H1 (cell line): Measurements from ENCODE around the gene TCF7L1. TPM values are rescaled to one million over a fixed set of nuclear protein-coding genes. Genes with fewer than 3 reads are reported as not detected.

Experiments used
- CTCF ChIA-PET: fragments of 300-600 bp; sonication (Branson Sonifier 250); formaldehyde crosslinking; loops from one replicate; lab custom pipeline; 2021; ENCODE audit not compliant: partially characterized antibody; lab: Charles Lee
- POLR2A ChIA-PET: fragments of 300-600 bp; sonication (Branson Sonifier 250); formaldehyde crosslinking; loops from one replicate; lab custom pipeline; 2021; ENCODE audit warnings: inconsistent platforms; ENCODE audit not compliant: partially characterized antibody; lab: Charles Lee
- DNase-seq, 2 experiments: peaks; one replicate each; pipeline versions ENCODE4 v3.0.0 to v3.0.0-alpha.2; 2010 to 2022; ENCODE audit warnings: low spot score in 2 of 2, low read depth in 1 of 2, mixed read lengths in 1 of 2
- FAIRE-seq: peaks from 2 replicates; lab custom pipeline; 2011; peaks lifted over from hg19 to GRCh38; lab: Jason Lieb, UNC
- H2AFZ ChIP-seq: 2 replicates; pipeline ENCODE4 v1.8.1; 2012; ENCODE audit warnings: low read length, inconsistent platforms
- H2AK5ac ChIP-seq: 2 replicates; pipeline ENCODE4 v1.6.1; 2013; ENCODE audit warnings: low read depth, low read length
- H2BK120ac ChIP-seq: replicated peaks from 2 replicates; pipeline ENCODE3; 2013; ENCODE audit warnings: low read depth, low read length, inconsistent platforms
- H2BK12ac ChIP-seq: 2 replicates; pipeline ENCODE4 v1.6.1; 2013; ENCODE audit warnings: low read depth, low read length
- H2BK15ac ChIP-seq: 2 replicates; pipeline ENCODE4 v1.6.1; 2013; ENCODE audit warnings: low read length
- H2BK20ac ChIP-seq: 2 replicates; pipeline ENCODE4 v1.6.1; 2013; ENCODE audit warnings: low read length
- H2BK5ac ChIP-seq: 2 replicates; pipeline ENCODE4 v1.6.1; 2013; ENCODE audit warnings: low read depth, low read length
- H3K14ac ChIP-seq: 2 replicates; pipeline ENCODE4 v1.6.1; 2013; ENCODE audit warnings: inconsistent platforms; ENCODE audit not compliant: insufficient read length
- H3K18ac ChIP-seq: 2 replicates; pipeline ENCODE4 v1.6.1; 2013; ENCODE audit warnings: low read length; ENCODE audit errors: extremely low read depth
- H3K23ac ChIP-seq: 2 replicates; pipeline ENCODE4 v1.6.1; 2013; ENCODE audit warnings: inconsistent platforms; ENCODE audit not compliant: insufficient read length
- H3K23me2 ChIP-seq: 2 replicates; pipeline ENCODE4 v1.6.1; 2013; ENCODE audit warnings: low read depth, low read length
- H3K27ac ChIP-seq: 2 replicates; pipeline ENCODE4 v1.6.1; 2011; ENCODE audit warnings: low read depth, low read length, inconsistent platforms
- H3K27me3 ChIP-seq, 4 experiments: replicated peaks in 1 of 4; 1 replicate in 1 of 4; 2 replicates in 3 of 4; pipeline versions ENCODE4 v1.6.1 to v1.8.1; 2011 to 2013; ENCODE audit warnings: low read length in 3 of 4, mild to moderate bottlenecking in 3 of 4, inconsistent platforms in 2 of 4, mixed read lengths in 2 of 4, moderate library complexity in 1 of 4; ENCODE audit not compliant: control insufficient read depth in 3 of 4, insufficient read depth in 3 of 4; ENCODE audit errors: extremely low read depth in 1 of 4
- H3K36me3 ChIP-seq, 4 experiments: 2 replicates each; pipeline versions ENCODE4 v1.6.1 to v1.8.1; 2011 to 2013; ENCODE audit warnings: mild to moderate bottlenecking in 4 of 4, low read length in 3 of 4, moderate library complexity in 2 of 4, control low read depth in 1 of 4, inconsistent platforms in 1 of 4; ENCODE audit not compliant: insufficient read depth in 4 of 4, control insufficient read depth in 2 of 4
- H3K4ac ChIP-seq: replicated peaks from 2 replicates; pipeline ENCODE3; 2013; ENCODE audit warnings: low read length, low read depth, mixed read lengths, inconsistent platforms; ENCODE audit not compliant: insufficient read length
- H3K4me1 ChIP-seq, 4 experiments: replicated peaks in 1 of 4; 1 replicate in 1 of 4; 2 replicates in 3 of 4; pipeline versions ENCODE4 v1.6.1 to v1.8.1; 2011 to 2013; ENCODE audit warnings: low read length in 3 of 4, inconsistent platforms in 2 of 4, mixed read lengths in 1 of 4; ENCODE audit not compliant: insufficient read depth in 4 of 4, control insufficient read depth in 3 of 4
- H3K4me2 ChIP-seq, 2 experiments: 2 replicates each; pipeline versions ENCODE4 v1.6.1 to v1.8.1; 2011 to 2013; ENCODE audit warnings: low read depth in 2 of 2, low read length in 2 of 2, control low read depth in 1 of 2, inconsistent platforms in 1 of 2, mild to moderate bottlenecking in 1 of 2; ENCODE audit not compliant: insufficient read depth in 1 of 2
- H3K4me3 ChIP-seq, 4 experiments: fragments of 200-600, 300-600 bp in 1 of 4; sonication (generic), shearing (Covaris generic), sonication (Bioruptor Twin) in 1 of 4; 2 replicates each; pipeline versions ENCODE4 v1.5.1 to v1.8.1; 2011 to 2016; ENCODE audit warnings: low read length in 4 of 4, low read depth in 3 of 4, control low read depth in 2 of 4, inconsistent platforms in 2 of 4, mild to moderate bottlenecking in 2 of 4, mixed read lengths in 1 of 4, moderate library complexity in 1 of 4; ENCODE audit not compliant: insufficient read depth in 2 of 4; ENCODE audit errors: extremely low read depth in 1 of 4
- H3K56ac ChIP-seq: replicated peaks from 2 replicates; pipeline ENCODE3; 2013; ENCODE audit warnings: low read depth, mild to moderate bottlenecking, mixed read lengths, low read length, inconsistent platforms; ENCODE audit not compliant: insufficient read length
- H3K79me1 ChIP-seq: 2 replicates; pipeline ENCODE4 v1.6.1; 2013; ENCODE audit warnings: low read depth, low read length, control low read depth
- H3K79me2 ChIP-seq, 2 experiments: 2 replicates each; pipeline versions ENCODE4 v1.6.1 to v1.8.1; 2012 to 2013; ENCODE audit warnings: low read length in 2 of 2, mild to moderate bottlenecking in 2 of 2, inconsistent platforms in 1 of 2; ENCODE audit not compliant: insufficient read depth in 2 of 2, control insufficient read depth in 1 of 2
- H3K9ac ChIP-seq, 4 experiments: replicated peaks in 1 of 4; 1 replicate in 1 of 4; 2 replicates in 3 of 4; pipeline versions ENCODE4 v1.6.1 to v1.8.1; 2011 to 2013; ENCODE audit warnings: low read depth in 3 of 4, low read length in 3 of 4, control low read depth in 2 of 4, mild to moderate bottlenecking in 2 of 4, moderate library complexity in 2 of 4, inconsistent platforms in 1 of 4; ENCODE audit errors: extremely low read depth in 1 of 4
- H3K9me3 ChIP-seq, 2 experiments: 2 replicates each; pipeline versions ENCODE4 v1.6.1 to v1.8.1; 2012 to 2013; ENCODE audit warnings: mild to moderate bottlenecking in 2 of 2, moderate library complexity in 2 of 2, control low read depth in 1 of 2, inconsistent platforms in 1 of 2, low read depth in 1 of 2, low read length in 1 of 2, mixed read lengths in 1 of 2; ENCODE audit not compliant: insufficient read depth in 2 of 2
- H4K20me1 ChIP-seq, 2 experiments: replicated peaks in 1 of 2; 2 replicates each; pipeline versions ENCODE3 to v1.8.1; 2011 to 2013; ENCODE audit warnings: inconsistent platforms in 2 of 2, low read length in 2 of 2, mild to moderate bottlenecking in 1 of 2; ENCODE audit not compliant: insufficient read depth in 2 of 2, control insufficient read depth in 1 of 2
- H4K5ac ChIP-seq: 2 replicates; pipeline ENCODE4 v1.6.1; 2013; ENCODE audit warnings: low read length, low read depth, mixed read lengths, inconsistent platforms; ENCODE audit not compliant: insufficient read length
- H4K8ac ChIP-seq: 2 replicates; pipeline ENCODE4 v1.8.0; 2013; ENCODE audit warnings: mild to moderate bottlenecking, moderate library complexity, low read length, inconsistent platforms; ENCODE audit not compliant: insufficient read depth; ENCODE audit errors: extremely low read depth
- H4K91ac ChIP-seq: replicated peaks from 2 replicates; pipeline ENCODE3; 2013; ENCODE audit warnings: low read length, mixed read lengths, inconsistent platforms; ENCODE audit not compliant: insufficient read length
- CHD2 ChIP-seq: IDR thresholded peaks from 2 replicates; pipeline ENCODE4 v1.6.1; 2012; ENCODE audit warnings: low read length, improper control_type of control experiment
- EGR1 ChIP-seq: IDR thresholded peaks from 2 replicates; pipeline ENCODE4 v1.6.1; 2011; ENCODE audit warnings: low read depth, low read length, borderline replicate concordance
- EP300 ChIP-seq, 2 experiments: IDR thresholded peaks; 1 replicate in 1 of 2; 2 replicates in 1 of 2; pipeline ENCODE4 v1.6.1; 2011 to 2012; ENCODE audit warnings: low read depth in 2 of 2, low read length in 2 of 2, mild to moderate bottlenecking in 2 of 2, borderline replicate concordance in 1 of 2, inconsistent platforms in 1 of 2, moderate library complexity in 1 of 2
- GTF2F1 ChIP-seq: IDR thresholded peaks from 2 replicates; pipeline ENCODE4 v1.6.1; 2012; ENCODE audit warnings: low read depth, low read length, improper control_type of control experiment, borderline replicate concordance
- JUN ChIP-seq: IDR thresholded peaks from 2 replicates; pipeline ENCODE4 v1.6.1; 2011; ENCODE audit warnings: low read depth, mild to moderate bottlenecking, improper control_type of control experiment, low read length
- KDM1A ChIP-seq: fragments of 200-600, 300-600 bp; sonication (generic); IDR thresholded peaks from 2 replicates; pipeline ENCODE4 v1.7.1; 2016; ENCODE audit warnings: mild to moderate bottlenecking, low read length, borderline replicate concordance
- RBBP5 ChIP-seq: IDR thresholded peaks from 2 replicates; pipeline ENCODE4 v1.7.1; 2012; ENCODE audit warnings: low read depth, mild to moderate bottlenecking, inconsistent platforms, low read length, moderate library complexity, borderline replicate concordance
- RNF2 ChIP-seq: fragments of 200-900, 300-1000 bp; sonication (generic); IDR thresholded peaks from 2 replicates; pipeline ENCODE4 v1.7.1; 2016; ENCODE audit warnings: borderline replicate concordance, low read depth, mild to moderate bottlenecking, antibody characterized with exemption, low read length; ENCODE audit not compliant: poor library complexity, severe bottlenecking; ENCODE audit errors: missing control alignments
- SP1 ChIP-seq: IDR thresholded peaks from 2 replicates; pipeline ENCODE4 v1.6.1; 2011; ENCODE audit warnings: low read depth, low read length
- SP4 ChIP-seq: IDR thresholded peaks from 2 replicates; pipeline ENCODE4 v1.6.1; 2012; ENCODE audit warnings: low read length, inconsistent platforms
- YY1 ChIP-seq: IDR thresholded peaks from 2 replicates; pipeline ENCODE4 v1.6.1; 2011; ENCODE audit warnings: low read depth, mild to moderate bottlenecking, low read length
- WGBS, 2 experiments: shearing (Covaris generic) in 1 of 2; methylation state at CpG; one replicate each; pipeline versions ENCODE4 v1.1.6 to v1.1.7; 2013 to 2015; ENCODE audit warnings: low lambda C conversion rate in 2 of 2, mixed read lengths in 2 of 2, inconsistent platforms in 1 of 2, low coverage in 1 of 2, missing lambda C conversion rate in 1 of 2; ENCODE audit not compliant: insufficient replicate concordance in 2 of 2, insufficient coverage in 1 of 2, insufficient read length in 1 of 2; ENCODE audit errors: extremely low coverage in 1 of 2, missing lambda C conversion rate in 1 of 2; 5-methylcytosine and 5-hydroxymethylcytosine counted together
- polyA plus RNA-seq, 7 experiments: library from polyadenylated mRNA; depleted of rRNA in 3 of 7; stranded (reverse) in 5 of 7; unstranded in 2 of 7; fragments of >200 nt in 5 of 7; fragments of 200-250 nt in 2 of 7; gene quantifications; 1 replicate in 5 of 7; 2 replicates in 1 of 7; 4 replicates in 1 of 7; pipeline versions ENCODE4 v1.2.1 to v1.2.3, GENCODE V29; 2011 to 2013; ENCODE audit warnings: missing spikeins in 2 of 7, mixed read lengths in 2 of 7
- total RNA-seq: library from RNA; stranded (reverse); fragmentation: NEBNext Ultra II Directional; extraction: Animal tissue kit (Norgen Biotek cat#: 25700); gene quantifications from 2 replicates; pipeline ENCODE4 v1.2.1, GENCODE V29; 2021
- TF ChIP-seq, protein P1 (sequence below): IDR thresholded peaks from 2 replicates; pipeline ENCODE4 v1.6.1; 2012; ENCODE audit warnings: low read length, inconsistent platforms

The TCF7L1 gene
- total and polyA plus RNA-seq, 2 of the 8 experiments (the other 6 are each of a cell fraction or from before 2014, with no cell fraction given) = 27.5 to 108 TPM

DNA sequence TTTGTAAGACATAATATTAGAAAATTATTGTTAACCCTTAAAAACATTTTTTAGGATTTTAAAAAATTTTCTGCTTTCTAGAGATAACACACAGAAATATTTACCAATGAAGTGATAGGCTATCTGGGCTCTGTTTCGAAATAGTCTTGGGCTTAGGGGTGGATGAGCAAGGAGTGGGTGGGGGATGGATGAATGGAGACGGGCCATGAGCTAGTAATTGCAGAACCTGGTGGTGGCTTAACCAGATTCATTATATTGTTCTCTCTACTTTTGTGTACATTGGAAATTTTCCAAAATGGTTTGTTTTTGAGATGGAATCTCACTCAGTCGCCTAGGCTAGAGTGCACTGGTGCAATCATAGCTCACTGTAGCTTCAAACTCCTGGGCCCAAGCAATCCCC is 89.6 kb downstream of the TCF7L1 start:
- Histone ChIP-seq H3K56ac (no peak overlapping the region), H2AK5ac (no peak overlapping the region), H3K18ac (no peak overlapping the region), H3K23ac (no peak overlapping the region), H3K36me3 (no peaks in the 10 kb centered on the region), H3K79me1 (peaks cover 3% of the 10 kb centered on the region), H3K27ac (no peak overlapping the region), H2BK5ac (no peak overlapping the region), H4K5ac (no peak overlapping the region), H3K9ac (no peak overlapping the region), H4K8ac (no peak overlapping the region), H3K23me2 (no peaks in the 10 kb centered on the region), H2BK120ac (no peak overlapping the region), H3K27me3 (no peaks in the 10 kb centered on the region), H2BK15ac (no peak overlapping the region), H3K4me3 (no peak overlapping the region), H3K79me2 (peaks cover 0 to 73% of the 10 kb centered on the region in 2 experiments; a peak in 3 of 4 replicates), H2BK20ac (no peak overlapping the region), H3K14ac (no peak overlapping the region), H2AFZ (no peak overlapping the region), H2BK12ac (no peak overlapping the region), H3K4ac (no peak overlapping the region), H4K20me1 (peaks cover 9 to 11% of the 10 kb centered on the region in 2 experiments), H4K91ac (no peak overlapping the region), H3K4me2 (no peak overlapping the region), H3K4me1 (peaks cover 0 to 10% (median 3%) of the 10 kb centered on the region in 4 experiments; a peak in 4 of 7 replicates), H3K9me3 (no peaks in the 10 kb centered on the region)
- ChIA-PET POLR2A (interaction anchor here (0.9 to 1.0 kb wide), 2 partner anchors 8 to 116 kb away, joined by 3 read pairs; no protein-coding TSS in a partner anchor), CTCF (interaction anchor here (0.8 to 1.7 kb wide), 3 partner anchors 11 to 23 kb away, joined by 3 read pairs; no protein-coding TSS in a partner anchor)
- 92% methylated on average over 3 of the region's 3 CpGs; no CpG with 5 or more reads in 1 of the 2 experiments for WGBS, 2 experiments
- DNase-seq (no peak), FAIRE-seq (no peak)
- no peak for TF ChIP-seq SP1
- no peak for TF ChIP-seq EP300 (IDR thresholded peaks at IDR 0.05; ENCODE audit: borderline replicate concordance in 1 of 2, low read depth in 2 of 2, low read length in 2 of 2)
- TF ChIP-seq YY1 = no peak
- no peak for TF ChIP-seq KDM1A
- TF ChIP-seq SP4 = no peak
- no peak for TF ChIP-seq CHD2
- no peak for TF ChIP-seq JUN
- no peak for TF ChIP-seq EGR1
- TF ChIP-seq GTF2F1 = no peak
- TF ChIP-seq, protein P1, sequence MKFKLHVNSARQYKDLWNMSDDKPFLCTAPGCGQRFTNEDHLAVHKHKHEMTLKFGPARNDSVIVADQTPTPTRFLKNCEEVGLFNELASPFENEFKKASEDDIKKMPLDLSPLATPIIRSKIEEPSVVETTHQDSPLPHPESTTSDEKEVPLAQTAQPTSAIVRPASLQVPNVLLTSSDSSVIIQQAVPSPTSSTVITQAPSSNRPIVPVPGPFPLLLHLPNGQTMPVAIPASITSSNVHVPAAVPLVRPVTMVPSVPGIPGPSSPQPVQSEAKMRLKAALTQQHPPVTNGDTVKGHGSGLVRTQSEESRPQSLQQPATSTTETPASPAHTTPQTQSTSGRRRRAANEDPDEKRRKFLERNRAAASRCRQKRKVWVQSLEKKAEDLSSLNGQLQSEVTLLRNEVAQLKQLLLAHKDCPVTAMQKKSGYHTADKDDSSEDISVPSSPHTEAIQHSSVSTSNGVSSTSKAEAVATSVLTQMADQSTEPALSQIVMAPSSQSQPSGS = no peak
- TF ChIP-seq RBBP5 = no peak
- TF ChIP-seq RNF2 = no peak
